AG10803 (cell line): ENCODE data around the gene CYB5R3.
A peak's percentile ranks its signal among the peaks of the same experiment; 100 is the strongest.

Experiments used
- DNase-seq: peaks from one replicate; pipeline ENCODE4 v3.0.0; 2010; ENCODE audit warnings: low read depth
- H3K4me3 ChIP-seq: 2 replicates; pipeline ENCODE4 v1.5.1; 2011; ENCODE audit warnings: mild to moderate bottlenecking, low read length, control low read depth
- TF ChIP-seq, protein P1 (sequence below): conservative IDR thresholded peaks from 2 replicates; pipeline ENCODE4 v1.5.1; 2011; ENCODE audit warnings: mild to moderate bottlenecking, low read length, control low read depth, inconsistent platforms

Gene CYB5R3

GRCh38 chr22:42646569-42647525 lies 2.3 kb downstream of the CYB5R3 start:
- peak; percentile 33 for DNase-seq
- H3K4me3 ChIP-seq = peak overlapping the region; percentile 33
- TF ChIP-seq, protein P1, sequence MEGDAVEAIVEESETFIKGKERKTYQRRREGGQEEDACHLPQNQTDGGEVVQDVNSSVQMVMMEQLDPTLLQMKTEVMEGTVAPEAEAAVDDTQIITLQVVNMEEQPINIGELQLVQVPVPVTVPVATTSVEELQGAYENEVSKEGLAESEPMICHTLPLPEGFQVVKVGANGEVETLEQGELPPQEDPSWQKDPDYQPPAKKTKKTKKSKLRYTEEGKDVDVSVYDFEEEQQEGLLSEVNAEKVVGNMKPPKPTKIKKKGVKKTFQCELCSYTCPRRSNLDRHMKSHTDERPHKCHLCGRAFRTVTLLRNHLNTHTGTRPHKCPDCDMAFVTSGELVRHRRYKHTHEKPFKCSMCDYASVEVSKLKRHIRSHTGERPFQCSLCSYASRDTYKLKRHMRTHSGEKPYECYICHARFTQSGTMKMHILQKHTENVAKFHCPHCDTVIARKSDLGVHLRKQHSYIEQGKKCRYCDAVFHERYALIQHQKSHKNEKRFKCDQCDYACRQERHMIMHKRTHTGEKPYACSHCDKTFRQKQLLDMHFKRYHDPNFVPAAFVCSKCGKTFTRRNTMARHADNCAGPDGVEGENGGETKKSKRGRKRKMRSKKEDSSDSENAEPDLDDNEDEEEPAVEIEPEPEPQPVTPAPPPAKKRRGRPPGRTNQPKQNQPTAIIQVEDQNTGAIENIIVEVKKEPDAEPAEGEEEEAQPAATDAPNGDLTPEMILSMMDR = no peak

GRCh38 chr22:42645938-42646568 lies 3.1 kb downstream of the CYB5R3 start:
- no peak for DNase-seq
- TF ChIP-seq, protein P1 = no peak
- H3K4me3 ChIP-seq = peak overlapping the region; percentile 33

GRCh38 chr22:42645341-42645937 lies 3.8 kb downstream of the CYB5R3 start:
- DNase-seq = no peak
- H3K4me3 ChIP-seq = peak overlapping the region; percentile 31
- TF ChIP-seq, protein P1 = no peak

- peak; percentile 63 for DNase-seq
Observed at GRCh38 chr22:42644422-42645340, 4.5 kb downstream of the CYB5R3 start.

GRCh38 chr22:42643634-42644421 lies 5.4 kb downstream of the CYB5R3 start:
- TF ChIP-seq, protein P1 = no peak
- no peak for DNase-seq
- no peak overlapping the region for H3K4me3 ChIP-seq

More at GRCh38 chr22:42644422-42645340, 4.5 kb downstream of the CYB5R3 start:
- H3K4me3 ChIP-seq = peak overlapping the region; percentile 31
- TF ChIP-seq, protein P1 = no peak
